ENCODE measurements around the gene KCNAB1. TPM values are rescaled to one million over a fixed set of nuclear protein-coding genes. Genes with fewer than 3 reads are reported as not detected.

Gene KCNAB1
- total RNA-seq, 1 experiment from 2014 or later: 1.0 TPM

- TF ChIP-seq ERG (CRISPR knock-in tag; IDR thresholded peaks at IDR 0.05) (no peak), ESRRA (CRISPR knock-in tag; IDR thresholded peaks at IDR 0.05; ENCODE audit: borderline replicate concordance) (no peak), ZNF512 (CRISPR knock-in tag; IDR thresholded peaks at IDR 0.05; ENCODE audit: borderline replicate concordance) (no peak)
These were observed 173.2 kb downstream of the KCNAB1 start (continued) for GRCh38 chr3:156293566-156293965.

GRCh38 chr3:156297582-156297981 lies 177.2 kb downstream of the KCNAB1 start:
- H3K36me3 Mint-ChIP-seq: no peaks in the 10 kb centered on the region
- H3K9me3 Mint-ChIP-seq: no peaks in the 10 kb centered on the region
- no peak overlapping the region for H3K4me3 Mint-ChIP-seq
- CTCF ChIA-PET: no interaction called here
- POLR2A ChIA-PET: no interaction called here
- ATAC-seq: no peak
- no peaks in the 10 kb centered on the region for H3K4me1 Mint-ChIP-seq
- H3K27ac Mint-ChIP-seq: no peak overlapping the region
- peaks cover 13% of the 10 kb centered on the region for H3K27me3 Mint-ChIP-seq (ENCODE audit: low read depth)
- DNase-seq (ENCODE audit: low spot score): no peak
- TF ChIP-seq ZNF263 (CRISPR knock-in tag; IDR thresholded peaks at IDR 0.05; ENCODE audit: low read depth) (no peak), E2F4 (CRISPR knock-in tag; IDR thresholded peaks at IDR 0.05; ENCODE audit: borderline replicate concordance, low read depth) (no peak), IRF2 (CRISPR knock-in tag; IDR thresholded peaks at IDR 0.05; ENCODE audit: borderline replicate concordance, low read depth) (no peak), CREB1 (CRISPR knock-in tag; IDR thresholded peaks at IDR 0.05) (no peak), NR3C1 (CRISPR knock-in tag; conservative IDR thresholded peaks at IDR 0.05; ENCODE audit: low read depth) (no peak), EMX1 (CRISPR knock-in tag; IDR thresholded peaks at IDR 0.05) (no peak), MAX (CRISPR knock-in tag; IDR thresholded peaks at IDR 0.05) (no peak), ZBTB21 (CRISPR knock-in tag; IDR thresholded peaks at IDR 0.05; ENCODE audit: borderline replicate concordance) (no peak), ATF6 (CRISPR knock-in tag; IDR thresholded peaks at IDR 0.05) (no peak), AFF4 (CRISPR knock-in tag; IDR thresholded peaks at IDR 0.05; ENCODE audit: borderline replicate concordance) (no peak), CREM (CRISPR knock-in tag; IDR thresholded peaks at IDR 0.05) (no peak), STAT6 (CRISPR knock-in tag; conservative IDR thresholded peaks at IDR 0.05; ENCODE audit: low read depth) (no peak), ZNF425 (CRISPR knock-in tag; conservative IDR thresholded peaks at IDR 0.05) (no peak), ERG (CRISPR knock-in tag; IDR thresholded peaks at IDR 0.05) (no peak)

Data from WTC11 (cell line).